ENCODE data around the gene PRKAB2.
"Not testable (repeated sequence)": the region's sequence is repeated elsewhere in the genome, so short reads cannot be mapped to it uniquely, and the experiment has no call there.

PRKAB2 gene

DNA sequence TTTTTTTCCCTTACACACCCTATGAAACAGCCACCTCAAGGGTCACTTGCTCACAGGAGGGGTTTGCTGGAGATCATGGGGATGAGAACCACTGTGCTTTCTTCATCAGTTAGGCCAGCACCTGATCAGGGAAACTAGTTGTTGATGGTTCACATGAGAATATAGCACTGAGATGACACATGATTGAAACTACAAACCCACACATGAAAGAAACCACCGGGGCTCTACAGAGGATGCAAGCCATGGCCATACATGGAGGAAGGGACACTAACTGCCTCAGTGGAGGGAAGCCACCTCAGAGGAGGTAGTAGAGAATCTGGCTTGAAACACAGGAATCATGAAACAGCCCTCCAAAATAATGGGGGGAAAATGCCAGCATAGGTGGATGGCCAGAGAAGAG, 63.2 kb downstream of the PRKAB2 start:
- DNase-seq: no peak

- DNase-seq: not testable (repeated sequence)
Measured at GRCh38 chr1:147106407-147106881, 65.8 kb downstream of the PRKAB2 start.

DNA sequence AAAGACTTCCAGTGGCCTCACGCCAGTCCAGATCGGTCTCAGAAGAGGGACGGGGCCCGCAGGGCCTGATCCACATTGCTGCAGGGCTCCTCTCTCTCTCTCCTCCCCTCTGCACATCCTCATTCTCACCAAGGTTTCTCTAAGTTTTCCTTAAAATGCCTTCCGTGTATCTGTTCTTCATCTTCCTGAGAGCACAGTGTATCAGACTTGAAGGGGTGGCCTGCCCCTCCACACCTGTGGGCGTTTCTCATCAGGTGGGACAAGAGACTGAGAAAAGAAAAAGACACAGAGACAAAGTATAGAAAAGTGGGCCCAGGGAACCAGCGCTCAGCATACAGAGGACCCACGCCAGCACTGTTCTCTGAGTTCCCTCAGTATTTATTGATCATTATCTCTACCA, 66.4 kb downstream of the PRKAB2 start:
- no peak for DNase-seq

Data from hematopoietic multipotent progenitor cell treated with erythropoietin and hydrocortisone succinate and interleukin-3 and kit ligand, for 6 days (in vitro differentiated cells).